ENCODE results near the gene NRROS.
"Not testable (repeated sequence)": the region's sequence is repeated elsewhere in the genome, so short reads cannot be mapped to it uniquely, and the experiment has no call there.

The NRROS gene

DNA sequence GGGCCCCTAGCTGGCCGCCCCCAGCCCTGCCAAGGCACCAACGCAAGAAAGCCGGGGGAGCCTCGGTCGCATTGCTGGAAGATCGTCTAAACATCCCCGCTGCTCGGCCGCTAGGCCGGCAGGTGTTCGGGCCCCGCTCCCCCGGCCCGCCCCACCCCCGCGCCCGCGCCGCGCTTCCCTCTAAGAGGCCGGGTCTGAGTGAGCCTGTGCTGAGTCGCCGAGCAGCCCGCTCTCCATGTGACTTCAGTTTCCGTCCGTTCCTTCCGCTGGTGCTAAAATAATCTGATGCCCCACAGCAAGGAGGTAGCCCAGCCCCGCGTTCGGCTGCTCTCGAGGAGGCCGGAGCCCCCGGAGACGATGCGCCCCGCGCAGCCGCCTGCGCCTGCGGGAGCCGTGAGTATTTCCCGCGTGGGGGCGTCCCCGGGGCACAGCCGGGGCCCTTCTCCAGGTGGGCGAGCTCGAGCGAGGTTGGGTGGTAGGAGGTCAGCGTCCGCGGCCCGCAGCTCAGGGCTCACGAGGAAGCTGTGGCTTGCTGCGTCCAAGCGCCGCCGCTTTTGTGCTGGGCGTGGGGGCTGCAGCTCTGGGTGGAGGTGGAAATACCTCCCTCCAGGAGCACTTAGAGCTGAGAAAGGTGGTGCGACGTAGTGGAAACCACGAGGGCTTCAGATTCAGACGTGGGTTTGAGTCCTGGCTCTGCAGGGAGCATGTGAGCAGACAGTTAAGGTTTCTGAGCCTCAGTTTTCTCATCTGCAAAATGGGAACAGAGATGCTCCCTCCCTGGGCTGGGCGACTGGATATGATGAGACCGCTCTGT lies at the start of gene NRROS:
TSS of gene NRROS (plus strand) at position 212 of the 814 bp plus-strand sequence. CDS start 14,846 bp downstream, outside the sequence.
- DNase-seq = peak; percentile 88

DNA sequence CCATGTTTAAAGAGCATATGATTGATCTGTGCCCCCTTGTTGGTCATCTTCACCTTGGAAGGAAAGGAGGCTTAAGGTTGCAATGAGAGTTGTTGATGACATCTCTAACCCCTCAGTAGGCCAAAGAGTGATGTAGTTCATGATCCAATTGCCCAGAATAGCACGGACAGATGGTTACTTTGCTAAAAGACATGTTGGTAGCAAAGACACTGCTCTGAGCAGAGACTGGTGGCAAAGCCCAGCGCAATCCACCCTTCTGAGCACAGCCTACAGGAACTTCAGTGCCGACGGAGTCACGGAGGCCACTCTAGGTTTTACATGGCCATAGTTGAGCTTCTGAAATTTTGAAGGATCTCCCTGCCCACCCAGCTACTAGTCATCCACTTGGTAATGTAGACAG lies 49.2 kb upstream of the NRROS start:
- no peak for DNase-seq

DNA sequence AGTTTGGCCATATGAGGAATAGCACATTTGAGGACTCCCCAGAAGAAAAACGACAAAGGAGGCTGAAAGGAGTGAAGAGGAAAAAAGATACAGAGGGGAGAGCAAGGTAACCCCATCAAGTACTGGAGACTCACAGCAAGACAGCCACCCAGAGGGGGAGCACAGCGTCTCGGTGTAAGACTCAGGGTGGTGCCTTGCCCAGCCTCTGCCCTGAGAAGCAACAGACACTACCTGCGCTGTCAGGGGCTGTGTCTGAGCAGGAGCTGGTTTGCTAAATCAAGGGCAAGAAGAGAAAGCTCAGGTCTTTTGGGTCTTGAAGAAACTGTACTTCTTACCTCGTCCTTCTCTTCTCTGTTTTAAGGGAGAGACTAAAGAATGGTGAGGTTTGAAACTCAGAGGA lies 43.1 kb upstream of the NRROS start:
- DNase-seq = no peak

DNA sequence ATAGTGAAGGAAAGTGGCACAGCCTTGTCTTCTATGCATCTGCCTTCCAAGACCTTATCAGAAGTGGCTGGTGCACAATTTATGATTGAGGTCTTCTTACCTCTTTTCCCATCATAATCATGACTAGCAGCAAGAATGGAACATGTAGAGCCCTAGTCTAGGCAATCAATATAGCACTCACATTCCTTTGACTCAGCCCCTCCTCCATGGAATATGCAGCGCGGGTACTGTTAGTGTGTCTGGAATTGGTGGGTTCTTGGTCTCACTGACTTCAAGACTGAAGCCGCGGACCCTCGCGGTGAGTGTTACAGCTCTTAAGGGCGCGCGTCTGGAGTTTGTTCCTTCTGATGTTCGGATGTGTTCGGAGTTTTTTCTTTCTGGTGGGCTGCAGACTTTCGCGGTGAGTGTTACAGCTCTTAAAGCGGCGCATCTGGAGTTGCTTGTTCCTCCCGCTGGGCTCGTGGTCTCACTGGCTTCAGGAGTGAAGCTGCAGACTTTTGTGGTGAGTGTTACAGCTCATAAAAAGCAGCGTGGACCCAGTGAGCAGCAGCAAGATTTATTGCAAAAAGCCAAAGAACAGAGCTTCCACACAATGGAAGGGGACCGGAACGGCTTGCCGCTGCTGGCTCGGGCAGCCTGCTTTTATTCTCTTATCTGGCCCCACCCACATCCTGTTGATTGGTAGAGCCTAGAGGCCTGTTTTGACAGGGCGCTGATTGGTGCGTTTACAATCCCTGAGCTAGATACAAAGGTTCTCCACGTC lies 41.3 kb upstream of the NRROS start:
- DNase-seq = peak; percentile 76

DNA sequence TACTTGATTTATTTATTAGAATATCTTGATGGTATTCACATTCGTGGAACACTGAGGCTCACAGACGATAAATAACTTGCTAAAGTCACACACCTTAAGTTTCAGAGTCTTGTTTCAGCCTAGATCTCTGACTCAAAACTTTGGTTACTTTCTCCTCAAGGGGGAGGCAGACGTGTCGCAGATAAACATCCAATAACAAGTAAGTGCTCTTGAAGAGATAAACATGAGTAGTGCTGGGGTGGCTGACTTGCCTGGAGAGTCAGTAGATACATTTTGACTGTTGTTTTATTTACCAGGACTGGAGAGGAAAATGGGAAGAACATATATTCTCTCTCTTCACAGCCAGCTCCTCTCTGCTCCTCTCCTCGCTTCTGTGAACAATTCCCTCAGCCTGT lies 39.8 kb upstream of the NRROS start:
- DNase-seq = no peak

DNA sequence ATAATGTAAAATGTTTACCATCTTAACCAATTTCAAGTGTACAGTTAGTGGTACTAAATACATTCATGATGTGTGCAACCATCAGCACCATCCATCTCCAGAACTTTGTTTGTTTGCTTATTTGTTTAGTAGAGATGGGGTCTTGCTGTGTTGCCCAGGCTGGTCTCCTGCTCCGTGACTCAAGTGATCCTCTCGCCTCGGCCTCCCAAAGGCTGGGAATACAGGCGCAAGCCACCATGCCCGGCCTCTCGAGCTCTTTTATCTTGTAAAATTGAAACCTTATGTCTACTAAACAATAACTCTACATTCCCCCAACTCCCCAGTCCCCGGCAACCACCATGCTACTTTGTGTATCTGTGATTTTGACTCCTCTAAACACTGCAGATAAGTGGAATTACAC lies 39.1 kb upstream of the NRROS start:
- no peak for DNase-seq

DNA sequence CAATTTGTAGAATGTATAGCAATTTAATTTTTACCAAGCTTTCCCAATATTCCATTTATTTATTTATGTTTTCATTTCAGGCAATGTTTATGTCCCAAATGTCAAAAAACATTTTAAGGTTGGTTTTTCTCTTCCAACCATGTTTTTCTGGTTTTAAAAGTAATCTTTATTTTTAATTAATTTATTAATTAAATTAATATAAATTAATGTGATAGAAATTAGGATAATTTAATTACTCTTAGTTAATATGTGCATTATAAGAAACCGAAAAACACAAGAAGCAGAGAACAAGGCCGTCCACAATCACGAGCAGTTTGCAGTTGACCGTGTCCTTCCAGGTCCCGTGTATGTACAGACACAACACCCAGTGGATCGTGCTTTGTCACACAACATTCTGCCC lies 36.8 kb upstream of the NRROS start:
- DNase-seq = no peak

DNA sequence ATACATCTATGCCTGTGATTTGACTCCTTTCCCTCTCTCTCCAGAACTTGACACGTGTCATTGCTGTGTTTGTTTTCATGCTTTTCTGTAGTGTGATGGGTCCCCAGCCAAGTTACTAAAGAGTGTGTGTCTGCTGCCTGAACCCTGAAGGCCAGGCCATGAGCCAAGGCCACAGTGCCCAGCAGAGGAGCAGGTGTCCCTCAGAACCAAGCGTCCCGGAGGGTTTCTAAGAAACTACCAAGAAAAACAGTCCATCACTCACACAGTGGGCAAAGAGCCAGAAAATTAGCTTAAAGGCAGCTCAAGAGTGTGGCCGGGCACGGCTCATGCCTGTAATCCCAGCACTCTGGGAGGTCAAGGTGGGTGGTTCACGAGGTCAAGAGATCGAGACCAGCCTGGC lies 35.8 kb upstream of the NRROS start:
- no peak for DNase-seq

DNA sequence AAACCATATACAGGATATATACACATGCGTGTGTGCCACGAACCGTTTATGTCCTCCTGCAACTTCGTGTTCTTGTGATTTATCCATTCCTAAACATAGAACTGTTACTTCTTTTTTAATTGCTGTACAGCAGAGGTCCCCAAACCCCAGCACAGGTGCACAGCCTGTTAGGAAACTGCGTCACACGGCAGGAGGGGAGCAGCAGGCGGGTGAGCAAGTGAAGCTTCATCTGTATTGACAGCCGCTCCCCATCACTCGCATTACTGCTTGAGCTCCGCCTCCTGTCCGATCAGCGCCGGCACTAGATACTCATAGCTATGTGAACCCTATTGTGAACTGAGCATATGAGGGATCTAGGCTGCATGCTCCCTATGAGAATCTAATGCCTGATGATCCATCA lies 34.9 kb upstream of the NRROS start:
- peak; percentile 79 for DNase-seq

DNA sequence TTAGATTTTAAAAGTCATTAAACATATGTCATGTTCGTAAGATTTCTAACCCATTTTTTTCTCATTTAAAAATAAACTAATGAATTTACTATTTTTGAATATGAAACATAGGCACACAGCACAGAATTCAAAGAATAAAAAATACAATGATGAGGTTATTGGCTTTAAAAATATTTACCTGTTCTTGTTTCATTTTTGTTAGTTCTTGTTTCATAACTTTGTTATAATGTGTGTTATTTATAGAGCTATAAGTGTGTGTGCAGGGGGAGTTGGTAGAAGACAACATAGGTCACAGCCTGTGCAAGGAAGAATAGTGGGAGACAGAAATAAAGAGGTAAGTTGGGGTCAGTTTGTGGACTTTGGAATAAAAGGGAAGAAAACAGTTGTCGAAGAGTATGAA lies 30.8 kb upstream of the NRROS start:
- DNase-seq = no peak

DNA sequence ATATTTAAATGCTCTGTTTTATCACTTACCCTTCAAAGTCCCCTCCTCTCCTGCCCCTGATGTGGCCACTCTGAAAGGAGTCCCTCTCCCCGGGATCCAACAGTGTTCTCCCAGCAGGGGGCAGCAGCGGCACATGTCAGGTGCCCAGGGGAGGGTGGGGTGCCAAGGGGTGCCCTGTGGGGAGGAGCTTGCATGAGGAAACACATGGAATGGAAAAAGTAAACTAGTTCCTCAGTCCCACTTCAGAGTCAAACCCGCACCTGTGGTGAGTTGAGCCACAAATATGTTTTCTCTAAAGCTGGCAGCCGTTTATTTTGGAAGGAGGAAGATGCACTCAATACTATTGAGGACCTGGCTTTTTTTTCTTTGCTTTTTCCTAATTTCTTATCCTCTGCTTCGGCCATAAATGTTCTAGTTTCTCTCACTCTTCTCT lies 30.1 kb upstream of the NRROS start:
- DNase-seq = peak; percentile 97

DNA sequence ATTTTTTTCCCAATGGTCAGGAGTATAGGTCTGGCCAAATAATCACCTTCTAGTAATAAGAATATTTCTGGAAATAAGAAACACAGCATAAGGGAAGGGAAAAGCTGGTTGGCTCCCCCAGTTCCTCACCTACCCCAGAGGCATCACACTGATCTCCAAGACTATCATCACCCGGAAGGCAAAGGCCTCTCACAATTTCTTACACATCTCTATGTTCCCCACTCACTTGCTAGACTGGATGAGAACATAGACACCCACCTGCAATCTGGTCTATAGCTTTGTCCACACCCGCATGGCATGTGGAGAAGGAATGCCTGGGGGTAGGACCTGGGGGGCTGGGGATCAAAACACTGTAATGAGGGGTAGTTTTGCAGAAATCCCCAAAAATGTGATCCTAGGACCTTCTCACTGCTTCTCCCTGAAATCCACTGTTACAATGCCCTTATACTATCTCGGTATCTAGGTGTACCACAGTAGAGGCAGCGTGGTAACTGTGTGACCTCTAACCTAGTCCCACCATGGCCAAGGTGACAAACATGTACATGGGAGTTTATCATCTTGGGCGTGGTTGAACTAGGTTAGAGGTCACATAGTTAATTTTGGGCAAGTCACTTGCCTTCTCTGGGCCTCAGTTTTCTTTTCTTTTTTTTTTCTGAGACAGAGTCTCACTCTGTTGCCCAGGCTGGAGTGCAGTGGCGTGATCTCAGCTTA lies 29.5 kb upstream of the NRROS start:
- DNase-seq = no peak

DNA sequence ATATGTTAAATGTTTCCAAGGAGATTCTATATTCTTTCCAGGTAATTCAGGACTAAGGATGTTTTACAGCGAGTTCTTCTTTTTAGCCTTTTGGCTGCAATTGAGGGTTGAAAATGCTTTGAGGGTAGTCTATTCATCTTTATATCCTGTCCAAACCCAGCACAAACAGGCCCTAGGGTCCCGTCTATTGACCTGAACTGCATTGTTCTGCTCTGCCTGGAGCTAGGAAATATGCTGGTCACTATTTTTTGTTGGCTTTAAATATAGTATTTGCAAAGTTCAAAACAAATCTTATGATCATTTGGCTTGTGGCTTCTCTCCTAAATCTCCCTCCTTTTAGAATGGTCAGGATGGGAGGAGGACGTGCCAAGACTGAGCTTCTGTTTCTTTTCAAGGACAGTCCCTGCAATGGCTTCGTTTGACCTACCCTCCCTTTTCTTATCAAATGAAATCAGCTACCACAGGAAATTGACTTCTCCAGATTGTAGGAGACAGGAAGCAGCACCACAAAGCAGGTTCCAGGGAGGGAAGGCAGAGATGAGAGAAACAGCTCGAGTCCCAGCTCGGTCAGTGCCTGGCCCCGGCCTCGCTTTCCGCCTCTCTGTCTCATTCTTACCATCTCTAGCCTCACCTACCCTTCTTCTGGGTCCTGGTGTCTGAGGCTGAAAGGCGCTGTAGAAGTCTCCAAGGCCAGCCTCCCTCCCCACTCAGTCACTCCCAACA lies 27.6 kb upstream of the NRROS start:
- DNase-seq = peak; percentile 67

DNA sequence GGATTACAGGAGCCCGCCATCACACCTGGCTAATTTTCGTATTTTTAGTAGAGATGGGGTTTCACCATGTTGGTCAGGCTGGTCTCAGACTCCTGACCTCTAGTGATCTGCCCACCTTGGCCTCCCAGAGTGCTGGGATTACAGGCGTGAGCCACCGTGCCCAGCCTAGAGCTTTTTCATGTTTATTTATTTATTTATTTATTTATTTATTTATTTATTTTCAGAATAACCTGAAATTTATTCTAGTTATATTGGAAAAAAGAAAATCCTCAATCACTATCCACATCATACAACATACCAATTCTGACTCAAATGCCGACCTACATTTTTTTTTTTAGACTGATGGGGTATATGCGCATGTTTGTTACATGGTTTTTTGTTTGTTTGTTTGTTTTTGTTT lies 24.3 kb upstream of the NRROS start:
- DNase-seq = not testable (repeated sequence)

DNA sequence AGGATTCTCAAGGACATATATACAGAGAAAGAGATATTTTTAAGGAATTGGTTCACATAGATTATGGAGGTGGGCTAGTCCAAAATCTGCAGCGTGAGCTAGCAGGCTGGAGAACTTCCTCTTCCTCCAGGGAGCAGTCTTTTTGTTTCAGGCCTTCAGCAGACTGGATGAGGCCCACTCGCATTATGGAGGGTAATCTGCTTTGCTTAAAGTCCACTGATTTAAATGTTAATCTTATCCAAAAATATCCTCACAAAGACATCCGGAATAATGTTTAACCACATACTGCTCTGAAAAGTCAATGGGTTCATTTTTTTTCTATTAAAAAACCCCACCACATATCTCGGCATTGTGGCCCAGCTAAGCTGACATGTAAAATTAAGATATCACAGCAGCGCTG lies 22.2 kb upstream of the NRROS start:
- DNase-seq = no peak

DNA sequence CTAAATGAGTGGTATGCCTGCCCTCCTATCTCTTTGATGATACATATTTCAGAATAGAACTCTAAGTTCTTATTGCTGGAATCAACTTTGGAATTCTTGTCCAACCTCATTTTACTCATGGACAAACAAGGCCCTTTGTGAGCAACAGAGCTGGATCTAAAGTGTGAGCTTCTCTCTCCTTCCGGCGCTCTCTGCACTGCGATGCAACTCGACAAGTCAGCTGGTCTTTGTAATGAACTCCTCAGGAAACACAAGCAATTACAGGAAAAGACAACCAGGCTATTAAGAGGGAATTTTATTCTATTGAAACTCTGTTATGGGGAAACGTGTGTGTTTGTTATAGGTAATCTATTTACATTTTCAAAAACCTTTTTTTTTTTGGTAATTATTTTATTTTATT lies 20.3 kb upstream of the NRROS start:
- DNase-seq = no peak

DNA sequence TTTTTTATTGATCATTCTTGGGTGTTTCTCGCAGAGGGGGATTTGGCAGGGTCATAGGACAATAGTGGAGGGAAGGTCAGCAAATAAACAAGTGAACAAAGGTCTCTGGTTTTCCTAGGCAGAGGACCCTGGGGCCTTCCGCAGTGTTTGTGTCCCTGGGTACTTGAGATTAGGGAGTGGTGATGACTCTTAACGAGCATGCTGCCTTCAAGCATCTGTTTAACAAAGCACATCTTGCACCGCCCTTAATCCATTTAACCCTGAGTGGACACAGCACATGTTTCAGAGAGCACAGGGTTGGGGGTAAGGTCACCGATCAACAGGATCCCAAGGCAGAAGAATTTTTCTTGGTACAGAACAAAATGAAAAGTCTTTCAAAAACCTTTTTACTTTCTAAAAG lies 19.9 kb upstream of the NRROS start:
- not testable (repeated sequence) for DNase-seq

DNA sequence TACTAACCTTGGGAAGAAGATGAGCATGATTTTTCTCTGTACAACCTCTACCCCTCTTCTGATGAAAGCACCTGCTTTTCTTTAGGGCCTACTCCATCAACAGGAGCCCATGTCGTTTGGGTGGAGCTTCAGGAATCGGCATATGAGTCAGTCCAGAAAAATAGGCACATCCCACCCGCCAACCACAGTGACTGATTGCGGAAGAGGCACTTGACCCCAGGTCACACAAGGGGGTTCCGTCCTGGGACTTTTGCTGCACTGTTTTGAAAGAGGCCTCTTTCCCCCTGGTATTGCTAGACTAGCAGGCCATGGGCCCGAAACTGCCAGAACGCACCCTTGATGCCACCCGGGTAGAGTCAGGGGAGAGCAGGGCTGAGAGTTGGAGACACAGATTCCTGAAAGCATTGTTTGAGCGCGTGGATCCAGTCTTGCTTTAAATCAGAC lies 19.3 kb upstream of the NRROS start:
- peak; percentile 67 for DNase-seq

DNA sequence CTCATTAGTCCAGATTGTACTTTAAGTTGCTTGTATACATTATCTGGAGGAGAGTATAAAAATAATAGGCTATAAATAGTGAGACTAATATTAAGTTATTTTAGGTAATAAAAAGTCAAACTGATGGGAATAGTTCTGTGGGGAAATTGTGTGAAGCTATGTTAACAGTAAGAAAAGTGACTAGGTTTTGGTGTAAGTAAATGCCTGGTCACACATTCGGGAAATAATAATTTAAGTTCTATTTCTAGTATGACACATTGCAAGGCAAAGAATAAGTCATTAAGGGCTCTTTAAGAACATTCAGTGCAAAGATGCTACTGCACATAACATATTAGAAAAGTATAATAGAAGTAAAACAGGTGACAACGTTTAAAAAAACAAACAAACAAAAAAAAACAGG lies 18.8 kb upstream of the NRROS start:
- no peak for DNase-seq

DNA sequence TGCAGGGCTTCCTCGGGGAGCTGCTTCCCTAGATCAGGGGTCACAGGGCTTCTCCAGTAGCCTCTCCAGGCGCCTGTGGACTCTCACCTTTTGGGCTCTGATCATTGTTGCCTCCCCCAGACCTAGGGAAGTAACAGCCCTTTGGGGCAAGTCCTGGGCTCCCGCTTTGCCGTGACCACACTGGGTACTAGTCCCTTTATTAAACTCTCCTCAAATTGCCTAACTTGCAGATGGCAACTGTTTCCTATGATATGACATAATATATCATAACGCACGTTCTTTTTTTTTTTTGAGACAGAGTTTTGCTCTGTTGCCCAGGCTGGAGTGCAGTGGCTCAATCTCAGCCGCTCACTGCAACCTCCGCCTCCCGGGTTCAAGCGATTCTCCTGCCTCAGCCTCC lies 17.9 kb upstream of the NRROS start:
- no peak for DNase-seq

DNA sequence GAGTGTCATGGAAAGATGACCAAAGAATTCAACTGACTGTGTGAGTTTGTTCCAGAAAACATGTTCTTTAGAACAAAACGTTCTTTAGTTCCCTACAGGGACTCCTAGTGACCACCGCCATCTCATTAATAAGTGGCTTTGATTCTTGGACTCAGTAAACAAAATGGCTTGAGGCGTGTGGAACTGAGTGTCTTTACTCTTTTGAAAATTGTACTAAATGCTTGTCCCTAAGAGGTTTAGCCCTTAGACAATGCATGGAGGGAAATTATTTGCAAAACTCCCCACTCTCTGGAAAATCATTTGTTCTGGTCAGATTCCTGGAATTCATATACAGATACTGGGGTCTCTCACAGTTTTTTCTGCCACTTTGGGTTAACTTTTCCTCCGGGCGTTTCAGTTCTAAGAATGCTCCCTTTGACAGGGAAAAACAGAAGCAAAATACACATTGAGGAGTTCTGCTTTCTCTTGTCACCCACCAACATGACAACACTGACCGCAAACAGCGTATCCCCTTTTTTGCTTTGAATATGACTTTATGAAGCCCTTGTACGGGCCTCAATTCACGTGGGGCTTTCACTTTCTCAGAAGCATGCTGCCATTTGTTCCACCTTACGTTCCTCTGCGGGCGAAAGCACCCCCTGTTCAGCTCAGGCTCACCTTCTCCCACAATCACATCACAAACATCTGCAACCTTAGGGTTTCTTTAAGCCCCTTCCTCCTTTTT lies 15.3 kb upstream of the NRROS start:
- DNase-seq = no peak

DNA sequence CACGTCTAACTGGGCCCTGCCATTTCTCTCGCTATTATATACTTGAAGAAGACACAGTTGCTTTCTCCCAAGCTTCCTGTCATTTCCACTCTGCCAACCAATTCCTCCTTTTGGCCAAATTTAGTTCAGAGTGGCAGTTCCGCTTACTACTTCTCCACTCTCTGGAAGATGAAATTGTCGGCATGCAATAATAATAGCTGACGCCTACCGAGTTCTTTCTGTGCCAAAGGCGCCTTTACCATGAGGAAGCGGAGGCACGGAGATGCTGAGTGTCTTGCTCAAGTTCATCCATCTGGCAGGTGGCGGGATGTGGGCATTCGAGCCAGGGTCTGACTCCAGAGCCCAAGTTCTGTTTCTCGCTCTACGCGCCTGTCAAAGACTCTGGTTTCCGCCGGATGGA lies 14.6 kb upstream of the NRROS start:
- DNase-seq = no peak

All from activated effector memory CD4-positive, alpha-beta T cell treated with anti-CD3 and anti-CD28 coated beads, Interleukin-2, amount 50 U/mL, for 16 hours (primary cell).